GM21390 (cell line): Measurements from ENCODE around the gene ARID4B.
"Not testable (repeated sequence)": the region's sequence is repeated elsewhere in the genome, so short reads cannot be mapped to it uniquely, and the experiment has no call there.

Experiments
- ATAC-seq: cut with Tn5 transposase; IDR thresholded peaks from one replicate; pipeline ENCODE4 v1.9.1; 2021; ENCODE audit not compliant: unreplicated experiment

Gene ARID4B, protein sequence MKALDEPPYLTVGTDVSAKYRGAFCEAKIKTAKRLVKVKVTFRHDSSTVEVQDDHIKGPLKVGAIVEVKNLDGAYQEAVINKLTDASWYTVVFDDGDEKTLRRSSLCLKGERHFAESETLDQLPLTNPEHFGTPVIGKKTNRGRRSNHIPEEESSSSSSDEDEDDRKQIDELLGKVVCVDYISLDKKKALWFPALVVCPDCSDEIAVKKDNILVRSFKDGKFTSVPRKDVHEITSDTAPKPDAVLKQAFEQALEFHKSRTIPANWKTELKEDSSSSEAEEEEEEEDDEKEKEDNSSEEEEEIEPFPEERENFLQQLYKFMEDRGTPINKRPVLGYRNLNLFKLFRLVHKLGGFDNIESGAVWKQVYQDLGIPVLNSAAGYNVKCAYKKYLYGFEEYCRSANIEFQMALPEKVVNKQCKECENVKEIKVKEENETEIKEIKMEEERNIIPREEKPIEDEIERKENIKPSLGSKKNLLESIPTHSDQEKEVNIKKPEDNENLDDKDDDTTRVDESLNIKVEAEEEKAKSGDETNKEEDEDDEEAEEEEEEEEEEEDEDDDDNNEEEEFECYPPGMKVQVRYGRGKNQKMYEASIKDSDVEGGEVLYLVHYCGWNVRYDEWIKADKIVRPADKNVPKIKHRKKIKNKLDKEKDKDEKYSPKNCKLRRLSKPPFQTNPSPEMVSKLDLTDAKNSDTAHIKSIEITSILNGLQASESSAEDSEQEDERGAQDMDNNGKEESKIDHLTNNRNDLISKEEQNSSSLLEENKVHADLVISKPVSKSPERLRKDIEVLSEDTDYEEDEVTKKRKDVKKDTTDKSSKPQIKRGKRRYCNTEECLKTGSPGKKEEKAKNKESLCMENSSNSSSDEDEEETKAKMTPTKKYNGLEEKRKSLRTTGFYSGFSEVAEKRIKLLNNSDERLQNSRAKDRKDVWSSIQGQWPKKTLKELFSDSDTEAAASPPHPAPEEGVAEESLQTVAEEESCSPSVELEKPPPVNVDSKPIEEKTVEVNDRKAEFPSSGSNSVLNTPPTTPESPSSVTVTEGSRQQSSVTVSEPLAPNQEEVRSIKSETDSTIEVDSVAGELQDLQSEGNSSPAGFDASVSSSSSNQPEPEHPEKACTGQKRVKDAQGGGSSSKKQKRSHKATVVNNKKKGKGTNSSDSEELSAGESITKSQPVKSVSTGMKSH (N-terminal part only)

DNA sequence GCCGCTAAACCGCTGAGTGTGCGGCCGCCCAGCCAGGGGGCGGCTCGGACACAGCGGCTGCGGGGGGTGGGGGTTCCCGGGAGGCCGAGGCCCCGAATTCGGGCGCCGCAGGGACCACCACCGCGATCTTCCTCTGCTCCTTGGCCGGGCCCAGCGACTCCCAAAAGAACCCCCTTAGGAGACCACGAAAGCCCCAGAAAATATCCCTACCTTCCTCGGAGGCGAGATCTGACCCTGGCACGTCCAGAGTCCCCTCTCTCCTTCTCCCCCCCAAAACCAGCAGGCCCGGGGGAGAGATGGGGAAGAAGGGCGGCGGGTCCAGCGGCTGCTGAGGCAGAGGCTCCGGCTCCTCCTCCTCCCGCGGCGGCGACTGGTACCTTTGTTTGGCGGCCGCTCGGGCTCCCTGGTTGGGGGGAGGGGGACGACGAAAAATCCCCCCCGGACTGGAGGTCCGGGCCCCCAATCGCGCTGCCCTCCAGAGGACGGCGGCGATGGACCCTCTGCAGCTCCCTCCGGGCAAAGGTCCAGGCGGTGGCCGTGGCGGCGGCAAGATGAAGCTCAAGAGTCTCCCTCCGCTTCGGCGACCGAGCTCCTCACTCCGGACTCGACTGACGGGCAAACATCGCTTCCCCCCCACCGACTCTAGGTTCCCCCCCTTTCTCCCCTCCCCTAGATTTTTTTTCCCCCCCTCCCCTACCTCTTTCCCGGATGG is at the start of gene ARID4B:
Gene ARID4B, minus strand, starts transcription at position 621 of the 712 bp plus-strand sequence. CDS start 1,260 bp downstream, outside the sequence.
- peak; percentile 3 for ATAC-seq

DNA sequence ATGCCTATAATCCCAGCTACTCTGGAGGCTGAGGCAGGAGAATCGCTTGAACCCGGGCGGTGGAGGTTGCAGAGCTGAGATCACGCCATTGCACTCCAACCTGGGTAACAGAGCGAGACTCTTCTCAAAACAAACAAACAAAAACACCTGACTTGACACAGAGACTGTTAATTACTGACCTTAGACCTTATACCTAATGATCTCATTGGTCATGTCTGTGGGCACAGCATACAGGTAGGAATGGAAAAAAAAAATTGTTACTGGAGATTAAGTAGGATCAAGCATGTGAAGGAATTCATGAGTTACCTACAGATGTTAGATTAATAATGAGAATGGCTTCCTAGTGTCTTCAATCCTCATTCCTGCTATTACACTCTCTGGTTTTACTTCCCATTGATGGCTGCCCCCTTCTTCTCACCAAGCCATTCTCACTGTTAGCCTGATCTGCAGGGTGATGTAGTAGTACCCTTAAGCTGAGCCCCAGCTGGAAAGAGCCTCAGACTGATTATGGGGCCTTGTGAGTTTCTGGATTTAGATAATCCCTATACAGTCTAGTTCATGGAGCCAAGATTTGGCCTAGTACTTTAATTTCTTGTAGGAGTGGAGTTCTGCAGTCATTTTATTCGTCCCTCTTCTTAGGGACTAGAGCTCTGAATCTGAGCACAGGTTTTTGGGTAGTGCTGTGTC is 48.1 kb upstream of the ARID4B start:
- ATAC-seq = no peak

DNA sequence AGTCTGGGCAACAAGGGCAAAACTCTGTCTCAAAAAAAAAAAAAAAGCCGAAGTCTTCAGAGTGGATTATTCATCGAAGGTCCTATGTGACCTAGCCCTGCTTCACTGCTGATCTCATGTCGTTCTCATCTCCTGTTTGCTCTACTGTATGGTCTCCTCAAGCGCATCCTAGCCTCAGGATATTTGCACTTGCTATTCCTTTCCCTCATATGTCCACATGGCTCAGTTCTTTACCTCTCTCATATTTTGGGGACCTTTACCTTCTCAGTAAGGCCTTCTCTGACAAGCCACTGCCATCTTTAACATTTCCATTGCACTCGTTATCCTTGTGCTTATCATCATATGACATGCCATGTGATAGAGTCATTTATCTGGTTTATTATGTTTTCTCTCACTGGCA is 41.8 kb upstream of the ARID4B start:
- no peak for ATAC-seq

DNA sequence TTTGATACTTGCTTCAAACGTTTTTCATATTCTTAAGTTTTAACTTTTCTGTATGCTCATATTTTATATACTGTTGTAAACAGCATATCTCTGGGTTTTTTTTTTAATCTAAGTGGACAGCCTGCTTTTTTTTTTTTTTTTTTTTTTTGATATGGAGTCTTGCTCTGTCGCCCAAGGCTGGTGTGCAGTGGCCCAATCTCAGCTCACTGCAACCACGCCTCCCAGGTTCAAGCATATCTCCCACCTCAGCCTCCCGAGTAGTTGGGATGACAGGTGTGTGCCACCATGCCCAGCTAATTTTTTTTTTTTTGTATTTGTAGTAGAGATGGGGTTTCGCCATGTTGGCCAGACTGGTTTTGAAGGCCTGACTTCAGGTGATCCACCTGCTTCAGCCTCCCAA is 40.4 kb upstream of the ARID4B start:
- no peak for ATAC-seq

DNA sequence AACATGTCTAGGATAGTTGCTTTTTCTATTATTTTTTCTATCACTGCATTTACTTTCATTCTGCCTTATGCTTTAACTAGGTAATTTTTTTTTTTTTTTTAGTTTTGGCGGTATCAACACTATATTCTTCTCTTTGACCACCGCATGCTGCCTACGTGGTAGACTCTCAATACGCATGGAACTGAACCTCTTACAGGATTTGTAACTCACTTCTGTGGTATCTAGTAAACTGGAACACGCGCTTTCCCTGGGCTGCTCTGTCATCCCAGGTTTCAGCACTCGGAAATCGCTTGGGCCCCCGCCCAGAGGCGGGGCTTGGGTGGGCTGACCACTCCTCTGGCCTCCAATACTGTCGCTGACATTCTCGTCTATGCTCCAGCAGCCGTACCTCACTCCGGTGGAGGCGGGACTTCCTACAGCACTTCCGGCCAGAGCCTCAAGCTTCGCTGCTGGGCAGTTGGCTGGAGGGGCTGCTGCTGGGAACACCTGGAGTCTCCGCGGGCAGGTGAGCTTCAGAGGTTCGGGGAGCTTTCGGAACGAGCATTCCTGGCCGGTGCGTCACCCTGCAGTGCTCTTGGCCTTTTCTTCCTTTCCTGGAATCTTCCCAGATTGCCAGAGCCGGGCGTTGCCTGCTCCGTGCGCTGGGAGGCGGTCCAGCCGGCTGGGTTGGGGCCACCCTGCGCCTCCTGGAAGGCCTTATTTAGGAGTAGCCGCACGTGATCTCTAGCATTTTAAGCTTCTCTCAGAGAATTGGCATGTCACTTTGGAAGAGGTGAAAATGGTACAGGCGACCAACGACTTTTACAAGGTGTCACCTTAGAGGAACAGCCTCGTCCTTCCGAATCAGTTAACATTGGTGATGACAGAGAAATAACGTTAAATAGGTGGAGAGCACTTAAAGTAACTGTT is 39.3 kb upstream of the ARID4B start, which contains the start of gene TBCE:
Gene TBCE, plus strand, starts transcription at position 428 of the 909 bp plus-strand sequence. CDS start 12,623 bp downstream, outside the sequence.
- ATAC-seq = peak; percentile 100

DNA sequence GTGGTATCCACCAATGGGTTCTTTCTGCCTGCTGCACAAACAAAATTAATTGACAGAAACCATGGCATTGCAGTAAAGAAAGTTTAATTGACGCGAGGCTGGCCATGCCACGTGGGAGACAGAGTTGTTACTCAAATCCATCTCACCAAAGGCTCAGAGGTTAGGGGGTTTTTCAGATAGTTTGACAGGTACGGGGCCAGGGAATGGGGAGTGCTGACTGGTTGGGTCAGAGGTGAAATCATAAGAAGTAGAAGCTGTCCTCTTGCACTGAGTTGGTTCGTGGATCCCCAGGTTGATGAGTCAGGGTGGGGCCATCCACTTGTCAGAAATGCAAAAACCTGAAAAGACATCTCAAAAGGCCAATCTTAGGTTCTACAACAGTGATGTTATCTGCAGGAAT is 38.3 kb upstream of the ARID4B start:
- no peak for ATAC-seq

DNA sequence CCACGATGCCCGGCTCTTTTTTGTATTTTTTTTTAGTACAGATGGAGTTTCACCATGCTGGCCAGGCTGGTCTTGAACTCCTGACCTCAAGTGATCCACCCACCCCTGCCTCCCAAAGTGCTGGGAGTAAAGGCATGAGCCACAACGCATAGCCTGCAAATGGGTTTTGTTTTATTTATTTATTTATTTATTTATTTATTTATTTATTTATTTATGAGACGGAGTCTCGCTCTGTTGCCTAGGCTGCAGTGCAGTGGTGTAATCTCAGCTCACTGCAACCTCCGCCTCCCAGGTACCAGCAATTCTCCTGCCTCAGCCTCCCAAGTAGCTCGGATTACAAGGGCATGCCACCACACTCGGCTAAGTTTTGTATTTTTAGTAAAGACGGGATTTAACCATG is 36.2 kb upstream of the ARID4B start:
- not testable (repeated sequence) for ATAC-seq

DNA sequence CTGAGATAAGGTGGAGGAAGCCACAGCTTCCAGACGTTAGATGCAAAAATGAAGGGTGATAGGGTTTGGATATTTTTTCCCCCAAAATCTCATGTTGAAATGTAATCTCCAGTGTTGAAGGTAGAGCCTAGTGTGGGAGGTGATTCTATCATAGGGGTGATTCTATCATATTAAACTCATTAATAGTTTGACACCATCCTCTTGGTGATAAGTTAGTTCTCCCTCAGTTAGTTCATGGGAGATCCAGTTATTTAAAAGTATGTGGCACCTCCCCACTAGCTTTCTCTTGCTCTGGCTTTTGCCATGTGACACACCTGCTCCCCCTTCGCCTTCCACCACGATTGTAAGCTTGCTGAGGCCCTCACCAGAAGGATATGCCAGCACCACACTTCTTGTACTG is 30.9 kb upstream of the ARID4B start:
- no peak for ATAC-seq

DNA sequence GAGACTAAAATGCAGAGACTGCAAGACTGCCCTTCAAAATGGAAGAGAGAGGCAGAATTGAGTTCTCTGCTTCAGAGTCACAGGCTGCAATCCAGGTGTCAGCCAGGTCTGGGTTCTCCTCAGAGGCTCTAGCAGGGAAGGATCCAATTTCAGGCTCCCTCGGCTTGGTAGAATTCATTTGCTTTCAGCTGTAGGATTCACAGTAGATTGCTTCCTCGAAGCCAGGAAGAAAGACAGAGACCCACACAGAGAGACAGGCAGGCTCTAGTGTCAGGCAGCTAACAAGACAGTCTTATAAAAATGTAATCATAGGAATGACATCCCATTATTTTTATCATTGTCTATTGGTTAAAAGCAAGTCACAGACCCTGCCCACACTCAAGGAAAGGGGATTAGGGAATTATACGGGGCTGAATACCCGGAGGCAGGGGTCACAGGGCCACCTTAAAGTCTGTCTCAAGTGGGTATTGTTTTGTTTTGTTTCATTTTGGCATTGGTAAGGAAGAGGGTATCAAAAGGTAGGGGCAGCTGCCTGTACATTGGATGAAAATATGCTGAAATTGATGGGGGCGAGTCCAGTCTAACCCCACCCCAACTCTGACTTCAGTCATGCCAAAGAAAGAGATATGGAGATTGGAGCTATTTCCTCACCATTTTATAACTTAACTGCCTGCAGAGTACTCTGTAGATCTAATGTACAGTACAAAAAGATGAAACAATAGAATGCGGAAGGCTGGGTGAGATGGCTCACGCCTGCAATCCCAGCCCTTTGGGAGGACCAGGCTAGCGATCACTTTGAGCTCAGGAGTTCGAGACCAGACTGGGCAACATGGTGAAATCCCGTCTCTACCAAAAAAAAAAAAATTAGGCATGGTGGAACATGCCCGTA is 29.8 kb upstream of the ARID4B start:
- no peak for ATAC-seq

DNA sequence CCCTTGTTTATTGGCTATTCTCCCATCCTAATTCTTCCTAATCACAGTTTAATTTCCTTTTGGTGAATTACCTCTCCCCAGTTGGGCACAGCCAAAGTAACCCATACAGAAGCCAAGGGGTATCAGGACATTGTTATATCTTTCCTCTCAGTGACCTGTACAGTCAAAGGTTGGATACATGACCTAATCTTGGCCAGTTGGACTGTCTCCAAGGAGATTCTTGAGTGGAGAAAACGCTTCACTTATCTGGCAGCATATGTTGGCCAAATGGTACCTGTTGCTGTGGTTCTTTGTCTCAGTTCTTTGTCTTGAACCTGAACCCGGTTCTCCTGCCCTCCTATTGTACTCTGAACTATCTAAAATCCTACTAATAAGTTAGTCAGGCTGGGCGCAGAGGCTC is 23.9 kb upstream of the ARID4B start:
- no peak for ATAC-seq

DNA sequence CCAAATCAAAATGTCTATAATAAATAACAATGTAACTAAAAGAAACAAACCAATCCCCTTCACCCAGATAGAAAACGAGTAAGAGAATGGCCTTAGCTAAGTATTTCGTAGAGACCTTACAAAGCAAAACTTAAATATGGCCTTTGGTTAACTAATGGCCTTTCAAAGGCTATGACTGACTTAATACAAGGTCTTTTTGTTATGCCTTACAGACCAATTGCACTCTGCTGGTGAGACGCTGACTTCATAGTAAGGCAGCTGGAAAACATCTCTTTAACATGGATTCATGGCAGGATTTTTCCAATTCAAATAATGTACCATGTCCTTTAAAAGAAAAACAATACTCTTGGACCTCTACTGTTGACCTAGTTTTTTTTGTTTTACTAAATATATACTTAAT is 23.5 kb upstream of the ARID4B start:
- ATAC-seq = no peak

DNA sequence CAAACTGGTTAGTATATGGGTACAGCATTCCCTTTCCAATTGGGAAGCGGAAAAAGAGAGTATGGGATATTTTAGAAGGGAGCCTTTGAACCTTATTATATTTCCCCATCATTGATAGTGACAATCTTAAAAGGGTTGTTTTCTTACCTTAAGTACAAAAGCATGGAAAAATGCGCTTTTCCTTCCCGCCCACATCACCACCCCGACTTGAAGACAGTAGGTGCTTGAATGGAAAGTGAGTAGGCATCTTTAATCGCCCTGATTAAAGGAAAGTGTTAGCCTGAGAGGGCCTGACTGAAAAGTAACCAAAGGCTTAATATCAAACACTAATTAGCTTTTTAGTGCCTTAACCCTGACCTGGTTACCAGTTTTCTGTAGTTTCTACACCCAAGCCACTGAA is 15.7 kb upstream of the ARID4B start:
- no peak for ATAC-seq

DNA sequence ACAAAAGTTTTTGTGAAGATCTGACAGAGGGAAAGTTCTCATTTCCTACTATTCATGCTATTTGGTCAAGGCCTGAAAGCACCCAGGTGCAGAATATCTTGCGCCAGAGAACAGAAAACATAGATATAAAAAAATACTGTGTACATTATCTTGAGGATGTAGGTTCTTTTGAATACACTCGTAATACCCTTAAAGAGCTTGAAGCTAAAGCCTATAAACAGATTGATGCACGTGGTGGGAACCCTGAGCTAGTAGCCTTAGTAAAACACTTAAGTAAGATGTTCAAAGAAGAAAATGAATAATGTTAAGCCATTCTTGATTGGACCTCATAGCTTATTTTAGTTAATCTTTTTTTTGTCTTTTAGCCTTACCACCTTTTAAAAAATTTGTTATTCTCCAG is 14.5 kb upstream of the ARID4B start:
- no peak for ATAC-seq

DNA sequence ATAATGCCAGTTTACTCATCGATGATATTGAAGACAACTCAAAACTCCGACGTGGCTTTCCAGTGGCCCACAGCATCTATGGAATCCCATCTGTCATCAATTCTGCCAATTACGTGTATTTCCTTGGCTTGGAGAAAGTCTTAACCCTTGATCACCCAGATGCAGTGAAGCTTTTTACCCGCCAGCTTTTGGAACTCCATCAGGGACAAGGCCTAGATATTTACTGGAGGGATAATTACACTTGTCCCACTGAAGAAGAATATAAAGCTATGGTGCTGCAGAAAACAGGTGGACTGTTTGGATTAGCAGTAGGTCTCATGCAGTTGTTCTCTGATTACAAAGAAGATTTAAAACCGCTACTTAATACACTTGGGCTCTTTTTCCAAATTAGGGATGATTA is 14.1 kb upstream of the ARID4B start:
- no peak for ATAC-seq

DNA sequence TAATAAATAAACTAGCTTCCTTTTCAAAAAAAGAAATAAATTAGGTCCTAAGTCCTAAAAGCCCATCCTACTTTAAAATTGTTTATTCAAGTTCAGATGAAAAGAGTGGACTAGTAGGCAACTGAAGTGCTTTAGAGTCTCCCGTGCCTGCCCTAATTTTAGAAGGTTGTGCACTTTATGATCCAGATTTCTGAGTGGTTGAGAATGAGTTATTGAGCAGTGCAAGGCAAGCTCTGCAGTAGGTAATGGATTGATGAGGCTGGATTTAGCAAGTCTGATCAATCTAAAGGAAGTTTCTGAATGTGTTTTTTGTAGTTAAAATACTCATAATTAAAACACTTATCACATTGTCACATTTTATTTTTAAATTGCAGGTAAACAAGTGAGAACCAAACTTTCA is 13.4 kb upstream of the ARID4B start:
- no peak for ATAC-seq

DNA sequence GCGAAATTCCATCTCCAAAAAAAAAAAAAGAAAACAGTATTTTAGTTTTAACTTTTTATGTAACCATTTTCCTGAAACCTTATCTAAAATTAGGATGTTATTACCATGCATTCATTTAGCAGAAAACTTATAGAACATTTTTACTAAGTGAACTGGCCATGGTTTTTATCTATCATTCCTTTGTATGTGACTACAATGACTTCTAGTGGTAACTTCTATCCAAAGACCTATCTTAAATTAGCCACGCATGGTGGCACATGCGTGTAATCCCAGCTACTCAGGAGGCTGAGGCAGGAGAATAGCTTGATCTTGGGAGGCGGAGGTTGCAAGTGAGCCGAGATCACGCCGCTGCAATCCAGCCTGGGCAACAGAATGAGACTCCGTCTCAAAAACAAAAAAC is 11.8 kb upstream of the ARID4B start:
- no peak for ATAC-seq

DNA sequence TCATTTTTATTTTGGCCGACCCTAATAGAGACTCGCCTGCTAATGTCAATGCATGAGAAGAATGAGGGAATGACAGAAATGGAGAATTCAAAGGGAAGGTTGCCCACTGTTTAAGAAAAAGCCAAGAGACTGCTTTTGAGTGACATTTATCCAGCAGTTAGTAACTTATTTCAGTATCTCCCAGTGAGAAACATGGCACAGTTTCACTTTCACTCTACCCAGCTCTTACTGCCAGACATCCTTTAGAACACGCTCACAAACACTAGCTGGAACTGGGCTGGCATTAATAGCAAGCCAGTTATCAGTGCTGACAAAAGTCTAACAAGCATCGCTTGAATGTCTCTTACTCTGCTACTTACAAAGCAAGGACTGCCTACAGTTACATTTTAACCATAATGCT is 8.9 kb upstream of the ARID4B start:
- no peak for ATAC-seq

DNA sequence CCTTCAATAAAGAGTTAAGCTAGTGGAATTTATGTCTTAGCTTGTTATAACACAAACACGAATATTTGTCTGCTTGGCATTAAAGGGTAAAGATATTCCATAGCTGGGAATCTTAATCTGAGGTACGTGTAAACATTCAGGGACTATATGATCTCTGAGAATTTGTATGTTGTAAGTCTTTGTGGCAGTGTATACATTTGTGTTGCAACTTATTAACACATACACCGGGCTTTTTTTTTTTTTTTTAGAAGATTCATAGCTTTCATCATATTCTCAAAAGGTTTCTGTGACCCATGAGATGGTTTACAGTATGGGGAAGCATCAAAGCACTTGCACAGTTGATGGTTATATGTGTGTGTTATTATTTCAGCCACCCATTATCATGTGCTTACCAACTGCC is 3.4 kb upstream of the ARID4B start:
- no peak for ATAC-seq
